GM19351 (cell line): ENCODE results near the gene CNTNAP5.
A peak's percentile ranks its signal among the peaks of the same experiment; 100 is the strongest.

Experiments
- ATAC-seq: cut with Tn5 transposase; IDR thresholded peaks from one replicate; pipeline ENCODE4 v1.9.1; 2021; ENCODE audit warnings: mild to moderate bottlenecking, moderate library complexity; ENCODE audit not compliant: unreplicated experiment

Gene CNTNAP5

GRCh38 chr2:124025171-124025580 lies at the start of gene CNTNAP5:
TSS of gene CNTNAP5 (plus strand) at chr2:124025287. CDS start at chr2:124025651, 364 bp downstream.
- no peak for ATAC-seq

DNA sequence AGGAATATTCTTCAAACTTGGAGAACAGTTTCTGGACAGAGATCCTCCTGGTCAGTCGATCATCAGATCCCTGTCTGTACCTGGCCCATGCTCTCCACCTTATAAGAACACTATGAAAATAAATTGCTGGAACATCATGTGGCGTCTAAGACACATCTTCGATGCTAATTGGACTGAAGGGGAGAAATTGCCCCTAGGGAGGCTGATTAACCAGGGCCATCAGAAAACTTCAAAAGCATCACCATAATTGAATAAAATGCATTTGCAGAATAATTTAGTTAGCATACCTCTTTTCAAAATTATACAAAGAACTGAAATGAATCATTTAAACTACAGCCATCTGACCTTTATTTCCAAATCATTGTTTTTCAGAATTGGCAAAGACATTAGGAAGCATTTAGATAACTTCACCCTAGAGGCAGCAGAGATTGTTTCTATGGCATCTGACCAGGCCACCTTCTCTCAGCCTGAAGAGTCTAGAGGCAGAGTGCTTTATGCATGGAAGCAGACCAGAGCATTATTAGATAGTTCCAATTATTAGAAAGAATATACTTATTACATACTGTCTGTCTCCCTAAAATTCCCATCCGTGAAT lies 48.9 kb upstream of the CNTNAP5 start:
- no peak for ATAC-seq

DNA sequence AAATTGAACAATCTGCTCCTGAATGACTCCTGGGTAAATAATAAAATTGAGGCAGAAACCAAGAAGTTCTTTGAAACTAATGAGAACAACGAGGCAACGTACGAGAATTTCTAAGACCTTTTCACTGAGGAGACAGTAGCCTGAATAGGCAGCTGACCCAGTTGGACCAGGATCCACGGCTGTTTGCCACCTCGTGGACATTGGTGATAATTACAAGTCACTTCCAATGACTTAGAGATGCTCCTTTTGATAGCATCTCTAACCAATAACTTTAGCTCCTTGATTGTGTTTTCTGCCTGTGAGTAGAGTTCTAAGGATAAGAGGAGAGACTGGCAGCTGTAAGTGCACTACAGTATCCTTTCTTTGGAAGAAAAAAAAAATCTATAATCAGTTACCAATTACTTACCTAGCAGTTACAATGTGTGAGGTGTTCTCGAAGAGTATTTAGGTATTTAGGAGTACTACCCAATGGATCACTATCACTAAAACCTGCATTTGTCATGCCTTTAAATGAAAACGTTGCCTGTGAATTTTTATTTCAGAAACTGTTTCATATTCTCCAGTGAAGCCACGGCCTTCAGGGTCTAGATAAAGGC lies 31.3 kb upstream of the CNTNAP5 start:
- ATAC-seq = peak; percentile 92

- no peak for ATAC-seq
Observed at GRCh38 chr2:123999681-124000080, 25.4 kb upstream of the CNTNAP5 start.

GRCh38 chr2:124001696-124002430 lies 23.2 kb upstream of the CNTNAP5 start:
- no peak for ATAC-seq

GRCh38 chr2:124018890-124019289 lies 6.2 kb upstream of the CNTNAP5 start:
- ATAC-seq = no peak

GRCh38 chr2:124024561-124025170 lies 421 bp upstream of the CNTNAP5 start:
- no peak for ATAC-seq

DNA sequence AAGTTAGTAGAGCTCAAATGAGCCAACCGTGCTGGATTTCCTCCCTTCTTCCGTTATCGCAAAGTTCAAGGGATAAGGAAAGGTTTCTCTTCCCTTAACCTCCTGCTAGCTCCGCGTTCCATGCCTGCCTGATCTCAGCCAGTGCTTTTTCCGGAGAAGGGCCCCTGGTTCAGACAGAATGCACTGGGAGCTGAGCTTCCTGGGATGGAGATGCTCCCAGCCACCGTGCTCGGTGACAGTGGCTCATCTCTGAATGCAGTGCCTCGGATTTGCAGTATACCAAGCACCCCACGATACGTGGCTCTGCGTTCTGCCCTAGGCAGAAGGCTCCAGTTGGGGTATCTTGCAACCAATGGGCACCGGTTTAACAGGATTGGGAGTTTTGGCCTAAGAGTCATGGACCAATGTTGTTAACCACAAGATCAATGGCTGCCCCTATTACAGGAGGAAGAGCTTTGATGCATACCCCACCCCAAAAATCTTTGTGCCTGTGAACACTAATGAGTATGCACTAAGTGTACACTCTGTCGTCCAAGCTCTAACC lies 876 bp downstream of the CNTNAP5 start:
- ATAC-seq = no peak

GRCh38 chr2:124026503-124026902 lies 1.4 kb downstream of the CNTNAP5 start:
- no peak for ATAC-seq

GRCh38 chr2:124027182-124027581 lies 2.1 kb downstream of the CNTNAP5 start:
- ATAC-seq = peak; percentile 97

- no peak for ATAC-seq
Observed at GRCh38 chr2:124032799-124033198, 7.7 kb downstream of the CNTNAP5 start.

DNA sequence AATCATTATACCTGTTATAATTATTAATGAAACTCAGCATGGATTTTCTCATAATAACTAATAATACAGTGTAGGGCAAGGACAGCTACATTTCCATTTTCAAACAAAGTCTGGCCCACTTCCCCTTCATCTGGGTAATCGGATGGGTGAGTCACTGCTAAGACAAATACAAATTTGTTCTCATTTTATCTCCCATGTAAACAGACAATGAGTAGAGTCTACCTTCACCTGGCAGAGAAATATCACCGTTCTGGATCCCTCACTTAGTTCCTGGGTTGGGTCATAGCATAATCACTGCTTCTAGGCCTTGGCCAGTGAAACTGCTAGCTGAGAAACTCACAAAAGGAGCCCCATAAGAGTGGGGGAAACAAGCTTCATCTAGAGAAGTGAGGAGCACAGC lies 9.2 kb downstream of the CNTNAP5 start:
- no peak for ATAC-seq

DNA sequence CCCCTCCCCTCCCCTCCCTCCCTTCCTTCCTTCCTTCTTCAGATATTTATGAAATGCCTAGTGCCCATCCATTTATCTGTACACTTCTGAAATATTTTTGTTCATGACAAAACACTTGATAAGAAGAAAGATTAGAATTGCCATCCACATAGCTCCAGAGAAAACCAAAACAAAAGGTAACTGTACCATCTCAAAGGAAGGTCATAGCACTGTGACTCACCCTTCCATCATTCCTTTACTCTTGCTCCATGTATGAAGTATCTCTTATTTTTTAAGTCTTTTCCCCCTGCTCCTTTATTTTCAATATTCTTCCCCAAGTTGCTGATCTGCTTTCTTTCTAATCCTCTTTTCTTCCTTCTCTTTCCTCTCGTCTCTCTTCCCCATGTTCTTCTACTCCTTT lies 9.9 kb downstream of the CNTNAP5 start:
- no peak for ATAC-seq

- no peak for ATAC-seq
Observed at GRCh38 chr2:124039032-124039431, 13.9 kb downstream of the CNTNAP5 start.

GRCh38 chr2:124039762-124040291 lies 14.7 kb downstream of the CNTNAP5 start:
- no peak for ATAC-seq

DNA sequence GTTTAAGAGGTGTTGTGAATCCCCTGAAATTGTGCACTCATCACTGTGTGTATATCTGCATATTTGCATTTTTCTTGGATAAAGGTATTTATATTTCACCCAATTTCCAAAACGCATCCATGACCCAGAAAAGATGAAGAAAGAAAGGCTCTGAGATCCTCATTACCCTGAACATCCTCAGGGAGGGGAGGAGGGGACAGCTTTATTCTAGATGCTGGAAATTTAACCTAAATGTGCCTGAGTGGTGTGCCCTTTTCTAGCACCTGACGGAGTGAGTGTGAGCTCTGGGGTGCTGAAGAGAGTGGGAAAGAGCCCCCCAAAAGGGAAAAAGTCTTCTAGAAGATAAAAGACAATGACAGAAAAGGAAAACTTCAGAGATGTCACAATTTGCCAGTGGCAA lies 20.8 kb downstream of the CNTNAP5 start:
- no peak for ATAC-seq

- no peak for ATAC-seq
Observed at GRCh38 chr2:124046332-124046731, 21.2 kb downstream of the CNTNAP5 start.

- no peak for ATAC-seq
Observed at GRCh38 chr2:124048102-124048501, 23.0 kb downstream of the CNTNAP5 start.

GRCh38 chr2:124048664-124049063 lies 23.6 kb downstream of the CNTNAP5 start:
- no peak for ATAC-seq

GRCh38 chr2:124049136-124049535 lies 24.0 kb downstream of the CNTNAP5 start:
- ATAC-seq = no peak

- ATAC-seq = no peak
Observed at GRCh38 chr2:124050833-124051497, 25.9 kb downstream of the CNTNAP5 start.
